GM12878 (cell line): ENCODE results near the gene CNRIP1. TPM values are rescaled to one million over a fixed set of nuclear protein-coding genes. Genes with fewer than 3 reads are reported as not detected.

Experiments
- BACH1 ChIP-seq: fragments of 450-650 bp; IDR thresholded peaks from 2 replicates; pipeline ENCODE4 v1.6.1; 2017; ENCODE audit warnings: mild to moderate bottlenecking, borderline replicate concordance
- CBX3 ChIP-seq: fragments of 200-600 bp; sonication (generic); IDR thresholded peaks from 2 replicates; pipeline ENCODE4 v1.6.1; 2016; ENCODE audit warnings: low read depth, borderline replicate concordance
- CEBPZ ChIP-seq: fragments of 150-350 bp; IDR thresholded peaks from 2 replicates; pipeline ENCODE4 v1.6.1; 2016; ENCODE audit warnings: low read depth, low read length
- FOS ChIP-seq: IDR thresholded peaks from 3 replicates; pipeline ENCODE4 v1.6.1; 2011; ENCODE audit warnings: borderline replicate concordance; ENCODE audit not compliant: insufficient read length; ENCODE audit errors: extremely low read depth
- HSF1 ChIP-seq: fragments of 150-350 bp; IDR thresholded peaks from 2 replicates; pipeline ENCODE4 v1.6.1; 2014; ENCODE audit warnings: mild to moderate bottlenecking, low read depth, low read length
- IKZF2 ChIP-seq, 2 experiments: fragments of 450-650 bp; IDR thresholded peaks; 2 replicates each; pipeline ENCODE4 v1.6.1; 2017; ENCODE audit warnings: mild to moderate bottlenecking in 2 of 2, moderate library complexity in 2 of 2
- IRF5 ChIP-seq: fragments of 450-650 bp; IDR thresholded peaks from 2 replicates; pipeline ENCODE4 v1.6.1; 2017; ENCODE audit warnings: borderline replicate concordance
- JUNB ChIP-seq: IDR thresholded peaks from 2 replicates; pipeline ENCODE4 v1.6.1; 2016; ENCODE audit warnings: antibody characterized with exemption, mild to moderate bottlenecking
- MEF2A ChIP-seq: IDR thresholded peaks from 2 replicates; pipeline ENCODE4 v1.6.1; 2011; ENCODE audit warnings: low read depth, mild to moderate bottlenecking, low read length, moderate library complexity; ENCODE audit not compliant: insufficient read depth
- MYC ChIP-seq: IDR thresholded peaks from 2 replicates; pipeline ENCODE4 v1.6.1; 2011; ENCODE audit warnings: mild to moderate bottlenecking, low read length, moderate library complexity, inconsistent platforms; ENCODE audit not compliant: insufficient read depth, insufficient replicate concordance, insufficient read length, severe bottlenecking
- NR2F1 ChIP-seq: fragments of 450-650 bp; conservative IDR thresholded peaks from 2 replicates; pipeline ENCODE4 v1.6.1; 2017; ENCODE audit warnings: mild to moderate bottlenecking
- PAX8 ChIP-seq: fragments of 450-650 bp; IDR thresholded peaks from 2 replicates; pipeline ENCODE4 v1.6.1; 2017; ENCODE audit warnings: mild to moderate bottlenecking, moderate library complexity
- PML ChIP-seq: IDR thresholded peaks from 2 replicates; pipeline ENCODE4 v1.6.1; 2012; ENCODE audit warnings: low read length, inconsistent platforms
- PRDM15 ChIP-seq: fragments of 450-650 bp; formaldehyde crosslinking; IDR thresholded peaks from 2 replicates; pipeline ENCODE4 v1.4.0; 2020; ENCODE audit warnings: mild to moderate bottlenecking, moderate library complexity
- SIN3A ChIP-seq: IDR thresholded peaks from 2 replicates; pipeline ENCODE4 v1.6.1; 2012; ENCODE audit warnings: low read depth, low read length, improper control_type of control experiment
- WRNIP1 ChIP-seq: IDR thresholded peaks from 2 replicates; pipeline ENCODE4 v1.6.1; 2011; ENCODE audit warnings: low read depth, low read length, improper control_type of control experiment, borderline replicate concordance
- ZNF274 ChIP-seq: IDR thresholded peaks from one replicate; pipeline ENCODE4 v1.8.0; 2011; ENCODE audit not compliant: insufficient read length, insufficient read depth
- polyA plus RNA-seq, 11 experiments: library from polyadenylated mRNA; depleted of rRNA in 4 of 11; unstranded in 6 of 11; stranded (reverse) in 5 of 11; fragments of >200 nt; fragmentation: Nextera tagmentation in 4 of 11; fragmentation: Illumina TruSeq in 1 of 11; extraction: Ambion mirVana in 4 of 11; extraction: Trizol in 1 of 11; gene quantifications; 1 replicate in 1 of 11; 2 replicates in 10 of 11; pipeline versions ENCODE4 v1.2.1 to v1.2.3, GENCODE V29; 2011 to 2016; ENCODE audit warnings: inconsistent platforms in 2 of 11, missing spikeins in 2 of 11, low read depth in 1 of 11
- total RNA-seq, 4 experiments: library from RNA; depleted of rRNA in 3 of 4; stranded (reverse); fragments of >200 nt in 3 of 4; fragmentation: Illumina TruSeq in 1 of 4; extraction: Trizol in 1 of 4; gene quantifications; 2 replicates each; pipeline versions ENCODE4 v1.2.1 to v1.2.3, GENCODE V29; 2013 to 2021

Gene CNRIP1
- total and polyA plus RNA-seq, 10 of the 15 experiments (the other 5 are each of a cell fraction or from before 2014, with no cell fraction given), result not detected

- TF ChIP-seq MYC (peak; percentile 91), CEBPZ (no peak), ZNF274 (no peak), PML (0 out of 2 replicates have a peak, but pooled peaks have one; percentile 37), BACH1 (no peak), WRNIP1 (peak; percentile 96; the same call in 1 of the 2 replicates), HSF1 (0 out of 2 replicates have a peak, but pooled peaks have one; percentile 20), FOS (no peak), JUNB (no peak; the same call in 1 of the 2 replicates), MEF2A (peak; percentile 26; the same call in 1 of the 2 replicates), CBX3 (no peak), PAX8 (no peak), IKZF2 (IDR thresholded peaks at IDR 0.05) (0 out of 4 replicates have a peak, but pooled peaks have one; percentile 13 to 43), NR2F1 (no peak), PRDM15 (CRISPR knock-in tag) (no peak), SIN3A (no peak), IRF5 (no peak)
Measured at GRCh38 chr2:68362069-68362468, 42.3 kb upstream of the CNRIP1 start (continued).
